ENCODE results near the gene ATXN2L.

Gene ATXN2L

DNA sequence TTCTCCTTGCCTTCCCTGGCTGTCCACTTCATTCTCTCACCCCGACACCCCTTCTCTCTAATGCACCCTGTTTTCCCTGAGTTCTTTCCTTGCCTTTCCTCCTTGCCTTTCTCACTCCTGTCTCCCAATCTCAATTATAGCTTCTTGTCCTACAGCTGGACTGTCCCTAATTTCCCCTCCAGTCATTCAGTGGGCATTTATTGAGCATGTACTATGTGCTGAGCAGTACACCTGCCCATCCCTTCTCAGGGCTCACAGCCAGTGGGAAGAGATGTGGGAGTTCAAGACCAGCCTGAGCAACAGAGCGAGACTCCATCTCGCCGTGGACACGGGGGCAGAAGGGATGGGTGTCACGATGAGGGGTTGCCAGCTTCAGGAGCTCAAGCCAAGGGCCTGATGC is 61.2 kb downstream of the ATXN2L start:
- CTCF ChIA-PET: no interaction called here
- no peak for DNase-seq (ENCODE audit: low spot score)
- TF ChIP-seq, protein P1, sequence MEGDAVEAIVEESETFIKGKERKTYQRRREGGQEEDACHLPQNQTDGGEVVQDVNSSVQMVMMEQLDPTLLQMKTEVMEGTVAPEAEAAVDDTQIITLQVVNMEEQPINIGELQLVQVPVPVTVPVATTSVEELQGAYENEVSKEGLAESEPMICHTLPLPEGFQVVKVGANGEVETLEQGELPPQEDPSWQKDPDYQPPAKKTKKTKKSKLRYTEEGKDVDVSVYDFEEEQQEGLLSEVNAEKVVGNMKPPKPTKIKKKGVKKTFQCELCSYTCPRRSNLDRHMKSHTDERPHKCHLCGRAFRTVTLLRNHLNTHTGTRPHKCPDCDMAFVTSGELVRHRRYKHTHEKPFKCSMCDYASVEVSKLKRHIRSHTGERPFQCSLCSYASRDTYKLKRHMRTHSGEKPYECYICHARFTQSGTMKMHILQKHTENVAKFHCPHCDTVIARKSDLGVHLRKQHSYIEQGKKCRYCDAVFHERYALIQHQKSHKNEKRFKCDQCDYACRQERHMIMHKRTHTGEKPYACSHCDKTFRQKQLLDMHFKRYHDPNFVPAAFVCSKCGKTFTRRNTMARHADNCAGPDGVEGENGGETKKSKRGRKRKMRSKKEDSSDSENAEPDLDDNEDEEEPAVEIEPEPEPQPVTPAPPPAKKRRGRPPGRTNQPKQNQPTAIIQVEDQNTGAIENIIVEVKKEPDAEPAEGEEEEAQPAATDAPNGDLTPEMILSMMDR (conservative IDR thresholded peaks at IDR 0.05; ENCODE audit: low read depth): no peak
- POLR2A ChIA-PET (ENCODE audit: low non-redundant PET): no interaction called here
- no peak overlapping the region for H3K27ac ChIP-seq

Measured in RWPE1 (cell line).